ENCODE measurements around the gene USP3. TPM values are rescaled to one million over a fixed set of nuclear protein-coding genes. Genes with fewer than 3 reads are reported as not detected.

USP3 gene
- polyA plus RNA-seq, 1 of the 3 experiments (the other 2 are of a cell fraction) = 9.3 TPM

GRCh38 chr15:63626955-63627354 lies 122.6 kb downstream of the USP3 start:
- CTCF ChIA-PET = interaction anchor here (1.5 to 2.0 kb wide), 2 partner anchors 17 to 125 kb away, joined by 4 to 11 read pairs; no protein-coding TSS in a partner anchor

More at GRCh38 chr15:63626955-63627354, 122.6 kb downstream of the USP3 start:
- Histone ChIP-seq H3K4me1 (ENCODE audit: control insufficient read depth in 1 of 2, insufficient read depth in 2 of 2, low read depth in 1 of 2, low read length in 1 of 2) (no peaks in the 10 kb centered on the region), H3K79me2 (ENCODE audit: insufficient read depth) (no peaks in the 10 kb centered on the region), H3K27ac (ENCODE audit: low read depth in 2 of 2, low read length in 1 of 2) (no peak overlapping the region), H4K20me1 (ENCODE audit: insufficient read depth) (no peaks in the 10 kb centered on the region), H3K4me3 (ENCODE audit: low read depth in 2 of 2, low read length in 1 of 2) (no peak overlapping the region), H3K4me2 (no peak overlapping the region), H3K36me3 (replicated peaks in 1 of 2; ENCODE audit: control insufficient read depth in 1 of 2, insufficient read depth in 2 of 2, low read length in 1 of 2) (peaks cover 55 to 57% of the 10 kb centered on the region in 2 experiments), H3K27me3 (ENCODE audit: insufficient read depth) (no peaks in the 10 kb centered on the region), H3K9ac (no peak overlapping the region), H3K9me3 (no peaks in the 10 kb centered on the region), H3K9me2 (no peaks in the 10 kb centered on the region), H3F3A (replicated peaks; ENCODE audit: insufficient read depth) (no peaks in the 10 kb centered on the region), H2AFZ (ENCODE audit: low read depth) (no peak overlapping the region)
- TF ChIP-seq RXRA (IDR thresholded peaks at IDR 0.05; ENCODE audit: borderline replicate concordance, low read depth) (no peak), MEF2A (IDR thresholded peaks at IDR 0.05; ENCODE audit: borderline replicate concordance, low read depth) (no peak), TCF12 (IDR thresholded peaks at IDR 0.05) (no peak), CHD2 (IDR thresholded peaks at IDR 0.05; ENCODE audit: low read length, partially characterized antibody) (no peak), SIN3A (IDR thresholded peaks at IDR 0.05; ENCODE audit: borderline replicate concordance, low read depth, low read length) (no peak), RAD21 (IDR thresholded peaks at IDR 0.05; ENCODE audit: low read length) (no peak), USF1 (IDR thresholded peaks at IDR 0.05; ENCODE audit: borderline replicate concordance, low read depth) (no peak), FOXJ3 (CRISPR knock-in tag; IDR thresholded peaks at IDR 0.05) (no peak), IRF3 (IDR thresholded peaks at IDR 0.05; ENCODE audit: low read depth, low read length) (no peak), REST (IDR thresholded peaks at IDR 0.05; ENCODE audit: low read depth, low read length) (no peak)
- 100% methylated on average over 1 of the region's 1 CpG for WGBS (ENCODE audit: low lambda C conversion rate)
- POLR2A ChIA-PET = no interaction called here
- DNase-seq = no peak

Data from SK-N-SH (cell line).